KOPT-K1 (cell line): ENCODE measurements around the gene JMJD4.

Experiments
- H3K27ac ChIP-seq: fragments of 200-600 bp; sonication (generic); 2 replicates; pipeline ENCODE4 v1.5.1; 2016; ENCODE audit warnings: antibody characterized with exemption, mild to moderate bottlenecking, low read depth, low read length; ENCODE audit not compliant: poor library complexity, severe bottlenecking
- H3K36me3 ChIP-seq: fragments of 200-600 bp; sonication (generic); 2 replicates; pipeline ENCODE4 v1.5.1; 2017; ENCODE audit warnings: antibody characterized with exemption, mild to moderate bottlenecking, low read length, moderate library complexity; ENCODE audit not compliant: insufficient read depth
- H3K9me3 ChIP-seq: fragments of 200-600 bp; sonication (generic); 2 replicates; pipeline ENCODE4 v1.5.1; 2017; ENCODE audit warnings: antibody characterized with exemption, low read length, mild to moderate bottlenecking; ENCODE audit not compliant: insufficient read depth, poor library complexity, severe bottlenecking

The JMJD4 gene

GRCh38 chr1:227762231-227762911, 27.3 kb upstream of the JMJD4 start:
- no peaks in the 10 kb centered on the region for H3K9me3 ChIP-seq
- no peak overlapping the region for H3K27ac ChIP-seq
- H3K36me3 ChIP-seq: peaks cover 71% of the 10 kb centered on the region

- Histone ChIP-seq H3K9me3 (no peaks in the 10 kb centered on the region), H3K36me3 (peaks cover 71% of the 10 kb centered on the region), H3K27ac (no peak overlapping the region)
Measured at GRCh38 chr1:227761621-227762230, 26.6 kb upstream of the JMJD4 start.

- Histone ChIP-seq H3K9me3 (no peaks in the 10 kb centered on the region), H3K36me3 (peaks cover 82% of the 10 kb centered on the region), H3K27ac (no peak overlapping the region)
Measured at GRCh38 chr1:227760377-227760776, 25.3 kb upstream of the JMJD4 start.

GRCh38 chr1:227759341-227760300, 24.5 kb upstream of the JMJD4 start:
- Histone ChIP-seq H3K36me3 (peaks cover 80% of the 10 kb centered on the region), H3K27ac (no peak overlapping the region), H3K9me3 (no peaks in the 10 kb centered on the region)

GRCh38 chr1:227758366-227758765, 23.3 kb upstream of the JMJD4 start:
- Histone ChIP-seq H3K27ac (no peak overlapping the region), H3K36me3 (peaks cover 75% of the 10 kb centered on the region), H3K9me3 (no peaks in the 10 kb centered on the region)

GRCh38 chr1:227757781-227758180, 22.7 kb upstream of the JMJD4 start:
- H3K27ac ChIP-seq: no peak overlapping the region
- H3K36me3 ChIP-seq: peaks cover 79% of the 10 kb centered on the region
- no peaks in the 10 kb centered on the region for H3K9me3 ChIP-seq

GRCh38 chr1:227756172-227756959, 21.3 kb upstream of the JMJD4 start:
- Histone ChIP-seq H3K9me3 (no peaks in the 10 kb centered on the region), H3K36me3 (peaks cover 81% of the 10 kb centered on the region), H3K27ac (no peak overlapping the region)

GRCh38 chr1:227754958-227755357, 19.9 kb upstream of the JMJD4 start:
- H3K27ac ChIP-seq: no peak overlapping the region
- H3K36me3 ChIP-seq: peaks cover 81% of the 10 kb centered on the region
- H3K9me3 ChIP-seq: no peaks in the 10 kb centered on the region

- Histone ChIP-seq H3K27ac (no peak overlapping the region), H3K36me3 (peaks cover 81% of the 10 kb centered on the region), H3K9me3 (no peaks in the 10 kb centered on the region)
Measured at GRCh38 chr1:227753999-227754711, 19.1 kb upstream of the JMJD4 start.

- Histone ChIP-seq H3K9me3 (no peaks in the 10 kb centered on the region), H3K36me3 (peaks cover 65% of the 10 kb centered on the region), H3K27ac (no peak overlapping the region)
Measured at GRCh38 chr1:227749916-227750710, 15.0 kb upstream of the JMJD4 start.

- H3K9me3 ChIP-seq: no peaks in the 10 kb centered on the region
- no peak overlapping the region for H3K27ac ChIP-seq
- peaks cover 64% of the 10 kb centered on the region for H3K36me3 ChIP-seq
Measured at GRCh38 chr1:227749225-227749624, 14.1 kb upstream of the JMJD4 start.

GRCh38 chr1:227748496-227749182, 13.5 kb upstream of the JMJD4 start:
- Histone ChIP-seq H3K9me3 (no peaks in the 10 kb centered on the region), H3K27ac (no peak overlapping the region), H3K36me3 (peaks cover 59% of the 10 kb centered on the region)

GRCh38 chr1:227747948-227748495, 12.9 kb upstream of the JMJD4 start:
- no peaks in the 10 kb centered on the region for H3K9me3 ChIP-seq
- no peak overlapping the region for H3K27ac ChIP-seq
- peaks cover 54% of the 10 kb centered on the region for H3K36me3 ChIP-seq
